Activated CD8-positive, alpha-beta memory T cell treated with anti-CD3 and anti-CD28 coated beads for 1 hour (primary cell): ENCODE data around the gene MSANTD1.

Experiments
- DNase-seq, 2 donors: peaks; one replicate each; pipeline ENCODE4 v3.0.0-alpha.2; 2020; ENCODE audit warnings: low read depth in 1 of 2; ENCODE audit errors: extremely low read depth in 1 of 2

Gene MSANTD1

GRCh38 chr4:3246458-3247398 is 2.2 kb upstream of the MSANTD1 start:
- no peak for DNase-seq

- no peak for DNase-seq
Observed at GRCh38 chr4:3247399-3248177, 1.4 kb upstream of the MSANTD1 start.

- no peak for DNase-seq
Observed at GRCh38 chr4:3248178-3248480, 830 bp upstream of the MSANTD1 start.

- DNase-seq = no peak
Observed at GRCh38 chr4:3249711-3250437, 915 bp downstream of the MSANTD1 start.

GRCh38 chr4:3250438-3250955 is 1.5 kb downstream of the MSANTD1 start:
- DNase-seq = no peak

GRCh38 chr4:3250956-3251690 is 2.2 kb downstream of the MSANTD1 start:
- DNase-seq = no peak

GRCh38 chr4:3251691-3252479 is 2.9 kb downstream of the MSANTD1 start:
- no peak for DNase-seq

- DNase-seq = no peak
Observed at GRCh38 chr4:3252480-3252828, 3.5 kb downstream of the MSANTD1 start.

GRCh38 chr4:3252831-3253641 is 4.1 kb downstream of the MSANTD1 start:
- no peak for DNase-seq

GRCh38 chr4:3253808-3254207 is 4.8 kb downstream of the MSANTD1 start:
- no peak for DNase-seq

GRCh38 chr4:3254302-3255131 is 5.6 kb downstream of the MSANTD1 start:
- no peak for DNase-seq

- DNase-seq = no peak
Observed at GRCh38 chr4:3255611-3256186, 6.7 kb downstream of the MSANTD1 start.

- DNase-seq = no peak
Observed at GRCh38 chr4:3256230-3257102, 7.5 kb downstream of the MSANTD1 start.

GRCh38 chr4:3257103-3257555 is 8.2 kb downstream of the MSANTD1 start:
- no peak for DNase-seq

GRCh38 chr4:3257556-3258482 is 8.9 kb downstream of the MSANTD1 start:
- no peak for DNase-seq
